HG03521 (cell line): ENCODE data around the gene PHC3.
A peak's percentile ranks its signal among the peaks of the same experiment; 100 is the strongest.
"Not testable (repeated sequence)": the region's sequence is repeated elsewhere in the genome, so short reads cannot be mapped to it uniquely, and the experiment has no call there.

Source experiments
- ATAC-seq: cut with Tn5 transposase; IDR thresholded peaks from one replicate; pipeline ENCODE4 v1.9.1; 2021; ENCODE audit warnings: mild to moderate bottlenecking, moderate library complexity; ENCODE audit not compliant: unreplicated experiment

PHC3 gene

GRCh38 chr3:170195759-170196158, 14.2 kb upstream of the PHC3 start:
- not testable (repeated sequence) for ATAC-seq

DNA sequence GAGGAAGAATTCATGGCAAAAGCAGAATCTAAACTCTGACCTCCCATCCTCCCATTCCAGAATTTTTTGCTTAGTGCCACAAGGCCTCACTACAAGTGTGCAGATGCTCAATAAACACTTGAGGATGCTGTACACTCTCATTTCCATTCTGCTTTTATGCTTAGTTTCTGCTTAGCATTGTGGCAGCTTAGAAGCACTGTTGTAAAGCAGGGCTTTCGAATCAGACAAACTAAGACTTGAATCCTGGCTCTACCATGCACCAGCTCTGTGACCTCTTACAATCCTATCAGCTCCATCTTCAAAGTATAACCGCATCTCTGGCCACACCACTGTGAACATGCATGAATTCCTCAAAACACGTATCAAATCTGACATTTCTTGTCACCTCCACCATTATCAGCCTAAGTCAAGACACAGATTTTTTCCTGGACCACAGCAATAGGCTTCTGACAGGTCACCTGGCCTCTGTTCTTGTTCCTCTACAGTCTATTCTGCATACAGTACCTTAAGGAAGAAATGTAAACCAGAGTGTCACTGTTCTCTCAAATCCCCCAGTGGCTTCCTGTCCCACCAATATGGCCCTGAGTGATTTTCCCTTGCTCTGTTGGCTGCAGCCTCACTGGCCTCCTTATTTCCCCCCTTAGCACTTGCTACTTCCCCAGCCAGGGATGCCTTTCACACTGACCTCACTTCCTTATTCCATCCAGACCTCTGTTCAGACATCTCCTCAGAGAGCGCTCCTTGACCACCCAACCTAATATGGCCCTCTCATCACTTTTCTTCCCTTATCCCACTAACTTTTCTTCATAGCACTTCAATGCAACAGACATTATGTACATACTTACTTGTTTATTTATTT, 8.1 kb upstream of the PHC3 start:
- ATAC-seq = no peak

DNA sequence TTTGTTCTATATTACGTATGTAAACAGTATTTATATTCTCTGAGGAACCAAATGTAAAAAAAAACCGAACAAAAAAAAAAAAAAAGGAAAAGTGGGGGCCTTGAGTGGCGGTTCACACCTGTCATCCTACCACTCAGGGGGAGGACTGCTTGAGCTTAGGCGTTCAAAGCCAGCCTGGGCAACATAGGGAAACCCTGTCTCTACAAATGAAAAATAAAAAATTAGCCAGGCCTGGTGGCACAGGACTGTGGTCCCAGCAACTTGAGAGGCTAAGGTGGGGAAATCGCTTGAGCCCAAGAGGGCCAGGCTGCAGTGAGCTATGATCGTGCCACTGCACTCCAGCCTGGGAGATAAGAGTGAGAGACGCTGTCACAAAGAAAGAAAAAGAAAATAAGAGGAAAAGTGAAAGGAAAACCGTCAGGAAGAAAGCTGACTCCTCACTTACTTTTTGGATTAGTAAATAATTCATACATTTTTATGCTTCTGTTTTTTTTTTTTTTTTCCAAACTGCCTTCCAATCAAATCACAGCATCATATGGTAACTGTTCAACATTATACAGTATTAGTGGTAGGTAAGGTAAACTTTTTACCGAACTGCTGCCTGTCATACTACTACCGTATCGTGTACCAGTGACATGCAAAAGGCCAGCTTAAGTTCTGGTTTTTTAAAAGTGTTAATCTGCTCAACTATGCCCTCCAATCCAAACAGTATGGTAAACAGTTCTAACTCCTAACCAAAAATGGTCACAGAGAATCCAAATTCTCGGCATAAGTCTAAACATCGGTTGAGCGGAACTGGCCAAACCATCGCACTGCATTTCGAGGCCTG, 1.2 kb downstream of the PHC3 start:
- peak; percentile 28 for ATAC-seq

DNA sequence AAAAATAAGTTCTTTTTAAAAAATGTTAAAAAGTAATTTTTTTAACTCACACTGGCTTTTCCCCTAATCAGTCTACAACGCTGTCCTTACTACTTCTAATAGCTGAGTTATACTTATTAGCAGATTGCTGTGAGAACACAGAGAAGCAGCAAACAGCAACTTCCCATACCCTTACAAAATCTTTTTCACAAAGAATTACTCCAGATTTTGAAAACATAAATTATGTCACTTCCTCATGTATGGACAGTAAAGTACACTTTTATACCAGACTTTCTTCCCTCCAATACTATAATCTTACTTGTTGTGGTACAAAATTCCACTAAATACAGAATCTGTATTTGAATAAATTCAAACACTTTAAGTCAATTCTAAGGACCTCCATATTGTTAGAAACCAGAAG, 2.1 kb downstream of the PHC3 start:
- no peak for ATAC-seq

DNA sequence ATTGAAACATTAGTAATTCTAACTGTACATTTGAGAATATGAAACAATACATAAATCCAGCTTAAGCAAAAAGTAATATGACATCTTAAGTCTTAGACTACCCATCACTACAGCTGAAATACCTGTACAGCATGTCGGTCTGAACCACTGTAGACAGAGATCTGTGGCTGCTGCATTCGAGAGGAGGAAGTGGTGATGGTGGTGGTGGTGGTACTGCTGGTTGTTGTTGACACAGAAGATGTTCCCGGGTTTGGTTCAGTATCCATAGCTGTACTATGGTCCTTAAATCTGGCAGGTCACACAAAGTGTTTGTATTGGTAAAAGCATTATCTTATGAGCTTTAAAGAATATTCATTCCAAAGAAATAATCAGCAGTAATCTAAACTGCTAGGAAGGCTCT, 2.9 kb downstream of the PHC3 start:
- no peak for ATAC-seq

DNA sequence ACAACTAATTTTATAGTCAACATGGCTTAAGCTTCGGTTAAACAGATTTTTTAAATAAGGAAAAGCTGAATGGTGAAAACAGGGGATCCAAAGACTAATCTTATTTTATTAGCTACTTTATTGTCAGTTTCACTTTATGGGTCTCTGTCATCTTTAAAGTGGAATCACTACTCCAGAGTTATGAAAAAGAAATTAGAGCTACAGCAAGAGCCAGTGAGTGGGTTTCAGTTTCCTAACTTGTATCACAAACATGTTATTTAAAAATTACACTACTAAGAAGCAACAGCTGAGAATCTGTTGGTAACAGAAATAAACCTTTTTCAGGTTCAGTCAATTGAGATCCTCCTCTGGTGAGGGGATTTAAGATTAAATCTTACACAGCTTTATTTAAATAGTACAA, 10.0 kb downstream of the PHC3 start:
- ATAC-seq = peak; percentile 84

- no peak for ATAC-seq
These were observed 16.8 kb downstream of the PHC3 start for GRCh38 chr3:170164717-170165116.

DNA sequence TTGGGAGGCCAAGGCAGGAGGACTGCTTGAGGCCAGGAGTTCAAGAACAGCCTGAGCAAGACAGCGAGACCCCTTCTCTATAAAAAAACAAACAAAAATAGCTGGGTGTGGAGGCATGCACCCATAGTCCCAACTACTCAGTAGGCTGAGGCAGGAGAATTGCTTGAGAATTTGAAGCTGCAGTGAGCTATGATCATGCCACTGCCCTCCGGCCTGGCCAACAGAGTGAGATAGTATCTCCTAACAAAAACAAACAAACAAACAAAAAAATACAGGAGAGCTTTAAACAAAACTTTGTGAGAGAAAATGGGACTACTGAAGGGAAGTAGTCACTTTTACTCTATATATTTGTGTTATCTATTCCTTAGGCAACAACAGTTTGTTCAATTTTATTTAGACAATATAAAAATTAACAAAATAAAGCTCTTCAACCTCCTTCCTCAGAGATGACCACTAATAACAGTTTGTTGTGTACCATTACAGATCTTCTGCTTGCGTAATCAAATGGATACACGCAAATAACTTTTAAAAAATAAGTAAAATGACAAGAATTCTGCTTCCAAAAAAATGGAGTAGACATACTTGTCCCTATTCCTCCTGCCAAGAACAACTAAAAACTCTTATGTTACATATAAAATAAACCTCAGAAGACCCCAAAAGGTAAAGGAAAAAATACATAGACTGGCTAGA, 17.4 kb downstream of the PHC3 start:
- no peak for ATAC-seq

GRCh38 chr3:170162630-170163029, 18.9 kb downstream of the PHC3 start:
- no peak for ATAC-seq

DNA sequence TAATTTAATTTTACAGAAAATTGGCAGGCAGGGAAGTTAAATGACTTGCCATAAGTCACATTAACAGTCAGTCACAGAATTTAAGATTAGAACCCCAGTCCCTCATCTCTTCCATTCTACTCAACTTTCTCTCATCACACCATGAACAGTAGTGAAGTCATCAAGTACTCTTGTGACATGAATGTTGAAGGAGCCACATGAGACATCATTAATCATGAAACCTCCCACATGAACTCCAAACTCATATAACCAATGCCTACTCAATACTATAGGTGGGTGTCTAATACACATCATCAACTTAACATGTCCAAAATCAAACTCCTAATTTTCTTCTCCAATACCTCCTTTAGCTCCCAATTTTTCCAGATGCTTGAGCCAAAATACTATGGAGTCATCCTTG, 19.5 kb downstream of the PHC3 start:
- ATAC-seq = no peak

GRCh38 chr3:170159933-170160332, 21.6 kb downstream of the PHC3 start:
- ATAC-seq = no peak

- ATAC-seq = no peak
These were observed 22.1 kb downstream of the PHC3 start for GRCh38 chr3:170159459-170159858.

DNA sequence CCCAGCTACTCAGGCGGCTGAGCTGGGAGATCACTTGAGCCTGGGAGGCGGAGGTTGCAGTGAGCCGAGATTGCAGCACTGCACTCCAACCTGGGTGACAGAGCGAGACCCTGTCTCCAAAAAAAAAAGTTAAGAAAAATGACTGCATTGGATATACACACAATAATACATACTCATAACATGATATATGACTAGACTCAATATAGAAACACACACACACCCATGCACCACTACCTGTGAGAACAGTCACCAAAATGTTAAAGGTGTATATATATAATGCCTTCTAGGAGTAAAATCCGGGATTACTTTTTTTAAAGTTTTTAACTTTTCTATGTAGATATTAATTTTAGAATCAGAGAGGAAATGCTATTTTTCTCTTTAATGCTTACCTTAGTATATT, 25.9 kb downstream of the PHC3 start:
- ATAC-seq = no peak

GRCh38 chr3:170154569-170155143, 26.9 kb downstream of the PHC3 start:
- ATAC-seq = peak; percentile 91

DNA sequence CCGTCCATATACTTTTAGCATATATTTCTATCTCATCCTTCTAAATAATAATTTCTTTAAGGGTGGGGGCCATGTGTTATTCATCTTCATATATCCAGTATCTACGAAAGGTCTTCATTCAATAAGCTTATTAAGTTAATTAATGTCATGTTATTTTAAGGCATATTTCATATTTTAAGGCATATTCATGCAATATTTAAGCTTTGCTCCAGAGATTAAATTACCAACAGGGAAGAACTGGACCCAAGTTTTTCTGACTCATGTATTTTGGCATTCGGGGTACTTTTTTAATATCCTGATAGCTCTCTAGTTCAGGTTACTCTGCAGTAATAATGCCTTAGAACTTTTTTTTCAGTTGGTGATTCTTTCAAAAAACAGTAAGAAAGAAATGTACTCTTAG, 27.4 kb downstream of the PHC3 start:
- peak; percentile 8 for ATAC-seq

DNA sequence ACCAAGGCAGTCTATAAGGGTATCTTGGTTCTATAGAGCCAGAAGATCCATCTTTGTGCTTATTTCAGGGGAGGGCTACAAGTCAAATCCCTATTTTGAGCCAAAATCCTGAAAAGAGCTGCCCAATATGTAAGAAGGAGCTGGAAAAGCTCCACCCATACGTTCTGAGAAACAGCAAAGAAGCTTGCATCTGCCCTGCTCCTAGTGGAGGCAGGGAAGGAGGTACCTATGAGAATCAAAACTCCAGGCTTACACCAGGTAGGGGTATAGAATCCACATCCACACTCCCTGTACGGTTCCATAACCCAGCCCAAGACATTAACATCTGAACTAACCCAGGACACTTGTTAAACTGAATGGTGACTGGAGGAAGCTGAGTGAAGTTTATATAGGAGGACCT, 30.0 kb downstream of the PHC3 start:
- ATAC-seq = no peak

- no peak for ATAC-seq
These were observed 32.5 kb downstream of the PHC3 start for GRCh38 chr3:170149016-170149415.

DNA sequence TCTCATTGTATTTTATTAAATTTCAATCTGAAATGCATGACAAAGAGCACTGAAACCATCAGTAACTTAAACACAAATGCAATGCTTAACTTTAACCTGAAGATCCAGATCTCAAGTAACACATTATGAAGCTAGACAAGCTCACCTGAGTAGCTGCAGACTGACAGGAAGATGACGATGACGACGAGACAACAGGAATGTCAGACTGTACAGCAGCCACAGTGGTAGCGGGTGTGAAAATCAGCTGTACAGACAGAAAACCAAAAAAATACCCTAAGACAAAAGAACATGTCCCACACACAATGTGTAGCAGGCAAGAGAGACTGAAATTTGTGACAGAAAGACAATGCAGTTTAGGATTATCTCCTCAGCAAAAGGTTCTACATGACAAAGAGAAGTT, 36.3 kb downstream of the PHC3 start:
- no peak for ATAC-seq

DNA sequence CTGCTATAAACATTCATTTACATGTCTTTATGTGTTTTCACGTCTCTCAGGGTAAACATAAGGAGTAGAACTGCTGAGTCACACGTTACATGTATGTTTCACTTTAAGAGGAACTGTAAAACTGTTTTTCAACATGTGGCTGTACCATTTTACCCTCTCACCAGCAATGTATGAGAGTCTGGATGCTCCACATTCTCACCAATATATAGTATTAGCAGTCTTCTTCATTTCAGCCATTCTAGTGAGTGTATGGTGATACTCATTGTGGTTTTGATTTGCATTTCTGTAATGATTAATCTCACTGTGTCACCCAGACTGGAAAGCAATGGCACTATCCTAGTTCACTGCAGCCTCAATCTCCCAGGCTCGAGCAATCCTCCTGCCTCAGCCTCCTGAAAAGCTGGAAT, 37.1 kb downstream of the PHC3 start:
- ATAC-seq = peak; percentile 87

DNA sequence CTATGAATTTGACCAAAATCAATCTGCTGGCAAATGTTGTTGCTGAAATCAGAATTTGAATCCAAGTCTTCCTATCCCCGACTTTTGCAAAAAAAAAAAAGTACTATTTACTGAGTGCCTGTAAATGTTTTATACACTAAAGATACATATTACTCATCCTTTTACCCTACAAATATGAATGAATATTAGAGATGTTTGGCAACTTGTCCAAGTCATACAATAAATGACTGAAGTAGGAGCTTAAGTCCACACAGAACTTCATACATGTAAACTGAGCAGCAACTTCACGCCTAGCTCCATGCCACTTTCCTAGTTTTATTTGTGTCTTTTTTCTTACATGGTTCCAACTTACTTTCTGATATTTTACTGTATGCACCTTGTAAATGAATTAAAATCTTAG, 39.2 kb downstream of the PHC3 start:
- no peak for ATAC-seq

GRCh38 chr3:170137986-170138385, 43.5 kb downstream of the PHC3 start:
- no peak for ATAC-seq
